GM19043 (cell line): ENCODE data around the gene FMN2.
"Not testable (repeated sequence)": the region's sequence is repeated elsewhere in the genome, so short reads cannot be mapped to it uniquely, and the experiment has no call there.

Experiments
- ATAC-seq: cut with Tn5 transposase; IDR thresholded peaks from one replicate; pipeline ENCODE4 v1.9.1; 2021; ENCODE audit warnings: low read depth; ENCODE audit not compliant: unreplicated experiment

The FMN2 gene

DNA sequence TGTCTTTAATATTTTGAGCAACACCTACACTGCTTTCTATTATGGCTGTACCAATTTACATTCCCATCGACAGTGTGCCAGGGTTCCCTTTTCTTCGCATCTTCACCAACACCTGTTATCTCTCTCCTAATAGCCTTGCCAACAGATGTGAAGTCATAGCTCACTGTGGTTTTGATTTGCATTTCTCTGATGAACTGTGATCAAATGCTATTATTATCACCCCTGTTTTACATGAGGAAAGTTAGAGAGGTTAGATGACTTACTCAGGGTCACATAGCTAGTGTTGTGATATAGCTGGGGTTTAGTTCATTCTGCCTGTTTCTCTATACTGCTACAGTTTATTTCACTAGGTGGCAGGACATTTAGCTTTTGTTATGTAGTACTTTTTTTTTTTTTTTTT is 204.1 kb downstream of the FMN2 start:
- ATAC-seq = no peak

DNA sequence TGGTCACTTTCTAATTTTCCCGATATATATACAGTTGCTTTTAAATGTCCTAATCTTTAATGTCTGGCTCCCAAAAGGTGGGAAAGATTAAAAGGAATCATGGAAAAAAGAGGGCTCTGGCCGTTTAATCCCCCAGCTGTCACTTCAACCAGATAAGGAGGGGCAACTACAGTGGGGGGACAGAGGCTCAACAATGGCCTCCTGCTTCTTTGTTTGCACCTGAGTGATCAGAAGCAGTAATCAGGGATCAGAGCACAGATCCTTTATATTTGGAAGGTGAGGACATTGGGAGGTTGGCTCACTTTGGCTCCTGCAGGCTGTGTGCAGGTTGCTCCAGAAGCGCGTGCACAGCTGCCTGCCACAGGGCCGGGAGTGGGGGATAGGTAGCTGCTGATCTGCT is 212.8 kb downstream of the FMN2 start:
- ATAC-seq = no peak

DNA sequence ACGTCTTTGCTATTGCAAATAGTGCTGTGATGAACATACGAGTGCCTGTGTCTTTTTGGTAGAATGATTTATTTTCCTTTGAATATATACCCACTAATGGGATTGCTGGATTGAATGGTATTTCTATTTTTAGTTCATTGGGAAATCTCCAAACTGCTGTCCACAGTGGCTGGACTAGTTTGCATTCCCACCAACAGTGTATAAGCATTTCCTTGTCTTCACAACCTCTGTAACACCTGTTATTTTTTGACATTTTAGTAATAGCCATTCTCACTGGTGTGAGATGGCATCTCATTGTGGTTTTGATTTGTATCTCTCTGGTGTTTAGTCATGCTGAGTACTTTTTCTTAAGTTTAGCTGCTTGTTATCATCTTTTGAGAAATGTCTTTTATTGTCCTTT is 215.0 kb downstream of the FMN2 start:
- no peak for ATAC-seq

DNA sequence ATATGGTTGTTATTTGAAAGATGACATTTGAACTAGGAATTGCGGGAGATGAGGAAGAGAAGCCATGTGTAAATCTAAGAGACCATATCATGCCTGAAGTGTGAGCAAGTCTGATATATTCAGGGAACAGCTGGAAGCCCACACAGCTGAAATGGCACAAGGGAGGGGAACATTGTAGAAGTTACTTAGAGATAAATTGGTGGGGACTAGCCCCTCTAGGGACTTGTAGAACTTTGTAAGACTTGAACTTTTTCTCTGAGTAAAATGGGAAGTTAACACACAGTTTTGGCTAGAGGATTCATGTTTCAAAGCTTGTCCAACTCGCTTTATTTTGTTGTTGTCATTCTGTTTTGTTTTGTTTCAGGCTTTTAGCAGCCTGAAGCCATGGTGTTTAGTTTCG is 216.4 kb downstream of the FMN2 start:
- ATAC-seq = no peak

DNA sequence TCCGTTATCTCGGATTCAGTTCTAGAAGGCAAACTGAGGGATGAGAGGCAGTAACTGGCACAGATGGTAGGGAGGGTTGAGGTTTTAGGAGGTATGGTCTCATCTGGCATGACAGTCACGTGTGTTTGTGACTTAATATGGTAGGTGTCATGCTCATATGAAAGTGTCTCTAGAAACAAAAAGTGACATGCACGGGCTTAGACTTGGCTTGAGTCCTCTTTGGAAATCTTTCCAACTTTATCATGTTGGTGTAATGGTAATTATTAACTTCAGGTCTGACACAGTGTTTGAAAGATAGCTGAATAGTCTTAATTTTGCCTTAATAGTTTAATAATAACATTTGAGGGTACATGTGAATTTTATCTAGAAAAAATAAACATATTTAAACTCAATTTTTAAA is 218.1 kb downstream of the FMN2 start:
- ATAC-seq = no peak

DNA sequence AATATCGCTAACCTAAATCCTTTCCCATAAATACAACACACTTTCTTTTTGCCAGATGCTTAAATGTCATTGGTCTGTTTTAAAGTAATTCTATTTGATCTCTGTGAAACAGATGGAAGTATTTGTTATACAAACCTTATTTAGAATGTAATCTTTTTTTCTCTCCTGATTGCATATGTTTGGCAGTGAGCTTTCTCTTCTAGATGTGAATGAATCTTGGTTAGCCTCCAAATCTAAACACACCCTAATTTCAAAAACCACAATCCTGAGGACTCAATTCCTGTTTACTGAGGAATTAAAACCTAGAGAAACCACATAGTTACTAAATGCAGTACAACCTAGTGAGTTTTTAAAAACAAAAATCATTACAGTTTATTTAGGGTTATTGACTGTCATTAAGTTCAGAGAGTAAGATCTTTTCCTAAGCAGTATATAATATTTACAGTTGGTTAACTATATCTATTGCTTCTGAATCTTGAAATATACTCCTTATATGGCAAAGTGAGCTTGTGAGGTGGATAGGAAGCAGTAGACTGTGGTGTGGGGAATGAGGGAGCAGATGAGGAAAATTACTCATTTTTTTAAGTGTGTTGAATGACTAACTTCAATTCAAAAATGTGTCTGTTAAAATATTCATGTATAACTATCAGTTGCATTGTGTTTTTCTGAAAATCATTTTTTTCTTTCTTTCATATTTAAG is 218.7 kb downstream of the FMN2 start:
- ATAC-seq = no peak

DNA sequence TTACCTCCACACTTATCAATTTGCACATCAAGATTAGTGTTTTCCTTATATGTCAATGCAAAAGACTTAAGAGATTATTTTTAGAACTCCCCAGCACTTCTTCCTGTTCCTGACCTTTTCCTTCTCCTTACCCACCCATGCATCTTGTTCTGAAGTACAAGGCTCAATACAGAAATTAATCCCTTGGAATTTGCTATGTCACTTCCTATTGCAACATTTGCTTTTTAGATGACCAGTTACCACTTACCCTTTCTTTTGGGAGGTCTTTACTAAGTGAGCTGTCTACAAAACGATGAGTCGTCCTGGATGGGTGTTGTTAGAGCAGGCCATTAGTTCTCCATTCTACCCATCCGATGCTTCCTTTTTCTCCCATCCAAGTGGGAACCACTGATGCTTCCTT is 221.2 kb downstream of the FMN2 start:
- ATAC-seq = no peak

DNA sequence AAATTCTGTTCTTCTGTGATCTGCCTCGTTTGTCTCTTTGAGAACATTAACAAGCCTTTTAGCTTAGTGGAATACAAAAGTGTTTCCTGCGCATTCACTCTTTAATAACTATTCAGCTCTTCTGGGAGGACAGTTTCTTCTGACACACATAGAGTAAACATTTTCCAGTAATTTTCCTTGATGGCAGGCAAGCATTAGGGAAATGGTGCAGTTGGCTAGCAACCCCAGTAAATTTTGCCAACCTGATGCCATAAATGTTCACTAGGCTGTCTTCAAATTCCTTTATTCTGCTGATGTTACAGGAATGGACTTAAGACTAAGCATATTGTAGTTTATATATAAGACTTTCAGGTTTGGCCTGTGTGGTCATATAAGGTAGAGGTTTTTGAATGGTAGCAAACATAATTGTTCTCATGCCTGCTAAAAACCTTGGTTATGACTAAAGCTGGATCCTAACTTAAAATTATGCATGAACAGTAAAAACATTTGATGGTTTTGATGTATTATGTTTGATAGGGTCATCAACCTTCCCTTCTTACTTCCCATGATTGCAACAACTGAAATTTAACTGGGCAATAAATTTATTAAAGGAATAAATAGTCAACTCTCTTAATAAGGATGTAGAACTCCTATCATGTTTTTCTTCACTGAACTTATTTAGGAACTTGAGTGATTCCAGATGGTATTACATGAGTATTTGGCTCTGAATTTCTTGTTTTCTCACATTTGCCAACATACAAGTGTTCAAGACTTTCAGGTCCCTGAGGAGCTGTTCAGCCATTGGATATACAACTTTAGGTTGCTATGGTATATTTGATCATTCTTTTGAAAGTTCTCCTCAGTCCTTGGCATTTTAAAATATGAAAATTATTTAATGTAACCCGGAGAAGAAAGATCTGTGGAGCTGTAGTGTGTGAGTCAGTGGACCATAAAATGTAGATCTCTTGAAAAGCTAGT is 223.4 kb downstream of the FMN2 start:
- ATAC-seq = no peak

DNA sequence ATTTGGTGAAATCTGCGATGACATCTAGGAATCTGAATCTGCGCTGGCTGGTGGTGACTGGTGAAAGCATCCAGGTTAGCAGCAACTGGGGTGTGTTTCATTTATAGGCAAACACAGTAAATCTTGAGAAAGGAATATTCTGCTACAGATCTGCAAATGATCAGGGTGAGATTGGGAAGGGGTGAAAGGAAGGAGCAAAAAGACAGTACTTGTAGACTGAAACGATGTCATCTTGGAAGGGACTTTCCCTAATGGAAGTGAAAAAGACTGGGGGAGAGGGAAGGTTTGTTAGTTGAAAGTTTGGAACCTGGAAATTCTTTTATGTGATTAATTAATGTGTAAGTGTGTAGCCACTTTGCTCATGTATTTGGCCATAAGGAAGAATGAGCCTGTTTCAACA is 228.3 kb downstream of the FMN2 start:
- no peak for ATAC-seq

DNA sequence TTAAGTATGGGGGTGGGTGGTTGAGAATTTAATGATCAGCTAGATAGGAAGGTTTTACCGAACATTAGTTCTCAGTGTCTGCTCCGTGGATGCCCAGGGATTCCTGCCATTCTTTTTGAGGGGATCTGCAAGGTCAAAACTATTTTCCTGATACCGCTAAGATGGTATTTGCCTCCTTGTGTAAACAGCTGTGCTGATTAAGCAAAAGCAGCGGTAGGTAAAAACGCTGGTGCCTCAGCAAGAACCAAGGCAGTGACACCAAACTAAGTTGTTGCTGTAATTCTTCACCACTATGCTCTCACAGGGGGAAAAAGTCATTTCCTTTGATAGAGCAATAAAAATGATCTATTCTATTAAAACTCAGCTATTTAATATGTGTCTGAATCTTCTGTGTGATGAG is 229.0 kb downstream of the FMN2 start:
- ATAC-seq = no peak

DNA sequence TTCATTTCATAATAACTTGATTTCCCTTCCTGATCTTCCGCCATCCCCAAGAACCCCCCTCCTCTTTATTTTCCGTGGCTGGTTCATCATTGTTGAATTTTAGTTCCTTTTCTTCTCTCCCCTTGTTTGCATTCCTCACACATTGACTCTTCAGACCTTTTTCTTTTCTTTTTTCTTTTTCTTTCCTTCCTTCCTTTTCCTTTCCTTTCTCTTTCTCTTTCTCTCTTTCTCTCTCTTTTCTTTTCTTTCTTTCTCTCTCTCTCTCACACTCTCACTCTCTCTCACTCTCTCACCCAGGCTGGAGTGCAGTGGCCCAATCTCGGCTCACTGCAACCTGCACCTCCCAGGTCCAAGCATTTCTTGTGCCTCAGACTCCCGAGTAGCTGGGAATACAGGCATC is 231.3 kb downstream of the FMN2 start:
- ATAC-seq = no peak

DNA sequence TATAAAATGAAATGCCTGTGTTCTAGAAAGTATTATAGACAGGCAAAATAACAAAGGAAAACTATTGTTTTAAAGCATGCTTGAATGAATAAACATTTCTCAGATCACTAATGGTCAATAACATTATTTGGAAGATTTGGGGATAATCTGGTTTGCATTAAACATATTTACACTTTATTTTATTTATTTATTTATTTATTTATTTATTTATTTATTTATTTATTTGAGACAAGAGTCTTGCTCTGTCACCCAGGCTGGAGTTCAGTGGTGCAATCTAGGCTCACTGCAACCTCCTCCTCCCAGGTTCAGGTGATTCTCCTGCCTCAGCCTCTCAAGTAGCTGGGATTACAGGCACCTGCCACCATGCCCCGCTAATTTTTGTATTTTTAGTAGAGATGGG is 236.7 kb downstream of the FMN2 start:
- ATAC-seq = not testable (repeated sequence)

DNA sequence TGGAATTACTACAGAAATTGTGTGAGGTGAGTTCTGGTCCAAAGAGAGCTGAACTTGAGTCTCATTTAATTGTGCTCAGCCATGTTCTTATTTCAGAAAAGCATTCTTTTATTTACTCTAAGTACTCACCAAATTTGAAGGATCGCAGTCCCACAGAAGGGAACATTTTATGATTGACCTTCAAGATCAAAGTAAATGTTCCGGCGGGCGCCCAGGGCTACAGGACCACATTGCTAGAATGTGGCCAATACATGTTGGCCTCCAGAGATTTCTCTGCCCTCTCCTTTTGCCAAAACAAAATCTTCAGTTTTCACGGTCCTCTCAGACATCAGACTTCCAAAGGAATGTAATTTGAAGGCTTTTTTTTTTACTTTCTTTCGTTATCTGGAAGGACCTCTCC is 237.8 kb downstream of the FMN2 start:
- ATAC-seq = no peak

DNA sequence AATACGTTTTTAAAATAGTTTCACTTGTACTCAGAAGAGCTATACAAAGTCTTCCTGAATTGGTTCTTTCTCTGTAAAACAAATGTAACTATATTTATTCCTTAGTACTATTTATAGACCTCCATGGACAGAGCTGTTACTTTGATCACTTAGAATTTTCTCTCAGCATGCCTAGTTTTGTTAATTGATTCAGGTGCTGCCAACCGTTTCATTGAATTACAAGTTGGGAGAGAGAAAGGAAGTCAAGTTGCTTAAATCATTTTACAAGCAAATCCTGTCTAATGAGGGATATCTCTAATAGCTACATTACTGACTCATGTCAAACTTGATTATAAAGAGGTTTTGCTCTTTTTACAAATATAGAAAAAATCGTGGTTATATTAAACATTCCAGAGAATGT is 241.0 kb downstream of the FMN2 start:
- ATAC-seq = no peak

DNA sequence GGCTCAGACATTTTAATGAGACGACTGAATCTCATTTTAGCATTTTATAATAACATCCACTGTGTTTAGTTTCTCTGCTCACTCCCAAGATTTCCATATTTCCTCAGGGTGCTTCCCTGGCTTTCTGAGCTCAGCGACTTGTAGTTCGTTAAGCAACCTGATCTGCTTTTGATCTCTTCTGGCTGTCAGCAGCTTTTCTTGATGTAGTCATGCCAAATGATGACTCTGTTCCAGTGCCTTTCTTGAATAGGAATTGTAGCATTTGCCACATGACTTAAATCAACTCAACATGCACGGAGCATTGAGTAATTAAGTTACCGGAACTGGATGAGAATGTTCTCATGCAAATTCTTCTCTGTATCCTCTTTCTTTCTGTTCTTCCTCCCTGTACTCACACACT is 246.1 kb downstream of the FMN2 start:
- ATAC-seq = no peak

DNA sequence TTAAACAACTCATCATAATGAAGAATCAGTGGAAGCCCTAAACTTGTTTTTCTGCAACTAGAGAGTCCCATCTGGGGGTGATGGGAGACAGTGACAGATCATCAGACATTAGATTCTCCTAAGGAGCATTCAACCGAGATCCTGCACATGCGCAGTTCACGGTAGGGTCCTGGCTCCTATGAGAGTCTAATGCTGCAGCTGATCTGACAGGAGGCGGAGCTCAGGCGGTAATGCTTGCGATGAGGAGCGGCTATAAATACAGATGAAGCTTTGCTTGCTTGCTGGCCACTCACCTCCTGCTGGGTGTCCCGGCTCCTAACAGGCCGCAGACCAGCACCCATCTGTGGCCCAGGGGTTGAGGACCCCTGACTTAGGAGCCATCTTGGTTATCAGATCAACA is 247.2 kb downstream of the FMN2 start:
- no peak for ATAC-seq

DNA sequence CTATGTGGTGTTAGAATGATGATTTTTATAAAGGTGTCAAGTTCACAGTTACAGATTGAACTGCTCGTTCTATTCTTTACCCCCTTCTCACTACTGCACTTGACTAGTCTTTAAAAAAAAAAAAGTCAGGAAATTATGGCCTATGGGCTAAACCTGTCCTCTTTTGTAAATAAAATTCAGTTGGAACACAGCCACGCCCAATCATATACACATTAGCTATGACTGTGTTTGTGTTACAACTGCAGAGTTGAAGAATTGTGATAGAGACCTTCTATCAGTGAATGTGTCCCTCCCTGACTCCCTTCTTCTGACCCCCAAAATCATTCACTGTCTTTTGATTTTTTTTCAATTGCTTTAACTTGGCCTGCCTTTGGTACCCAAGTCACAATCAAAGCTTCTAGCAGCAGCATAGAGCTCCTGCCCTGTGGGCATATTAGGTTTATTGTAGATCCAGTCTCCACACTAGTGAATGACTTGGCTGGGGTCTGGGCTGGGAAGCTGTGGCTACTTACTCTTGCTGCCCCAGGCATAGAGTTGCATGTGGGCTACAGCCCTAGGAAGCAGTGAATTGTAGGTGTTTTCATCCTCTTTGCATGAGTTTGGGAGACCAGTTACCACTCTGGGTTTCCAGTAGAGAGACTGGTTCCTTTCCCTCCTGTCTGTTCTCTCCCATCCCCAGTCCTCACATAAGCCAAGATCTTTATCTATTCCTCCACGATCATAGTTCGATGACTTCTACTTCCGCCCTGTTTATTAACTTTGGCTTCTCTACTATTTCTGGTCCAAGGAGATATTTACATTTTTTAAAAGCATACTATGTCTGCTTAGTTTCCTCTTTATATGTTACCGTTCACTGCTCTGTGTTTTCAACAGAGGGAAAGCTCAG is 249.9 kb downstream of the FMN2 start:
- no peak for ATAC-seq

DNA sequence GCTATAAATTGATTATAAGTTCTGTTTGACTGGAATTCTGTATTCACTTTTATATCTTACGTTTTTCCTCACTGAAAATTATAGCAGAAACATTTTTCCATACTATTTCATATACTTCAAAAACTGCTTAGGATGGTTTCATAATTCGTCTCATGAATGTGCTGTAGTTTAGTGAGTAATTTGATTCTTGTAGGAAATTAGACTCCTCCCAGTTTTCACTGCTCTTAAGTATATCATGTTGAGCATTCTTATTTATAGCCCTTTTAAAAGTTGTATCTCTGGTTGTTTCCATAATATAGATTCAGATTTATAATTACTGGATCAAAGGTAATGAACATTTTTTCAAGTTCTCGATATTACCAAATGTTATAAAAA is 250.6 kb downstream of the FMN2 start:
- no peak for ATAC-seq

DNA sequence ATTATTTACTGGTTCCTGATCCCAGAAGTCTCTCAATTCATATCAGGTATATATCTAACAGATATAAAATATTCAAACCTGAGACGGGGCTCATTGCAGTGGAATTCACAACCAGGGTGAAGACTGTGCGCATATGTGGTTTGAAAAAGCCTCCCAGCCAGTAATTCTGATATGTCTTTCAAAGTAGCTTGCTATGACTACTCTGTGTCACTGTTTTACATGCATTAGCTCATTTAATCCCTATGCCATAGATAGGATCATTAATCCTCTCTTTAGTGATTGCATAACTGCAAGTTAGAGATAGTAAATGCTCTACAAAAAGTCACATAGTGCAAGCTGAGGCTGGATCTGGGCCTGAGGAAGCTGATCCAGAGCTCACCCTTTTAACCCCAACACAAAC is 251.4 kb downstream of the FMN2 start:
- ATAC-seq = no peak

DNA sequence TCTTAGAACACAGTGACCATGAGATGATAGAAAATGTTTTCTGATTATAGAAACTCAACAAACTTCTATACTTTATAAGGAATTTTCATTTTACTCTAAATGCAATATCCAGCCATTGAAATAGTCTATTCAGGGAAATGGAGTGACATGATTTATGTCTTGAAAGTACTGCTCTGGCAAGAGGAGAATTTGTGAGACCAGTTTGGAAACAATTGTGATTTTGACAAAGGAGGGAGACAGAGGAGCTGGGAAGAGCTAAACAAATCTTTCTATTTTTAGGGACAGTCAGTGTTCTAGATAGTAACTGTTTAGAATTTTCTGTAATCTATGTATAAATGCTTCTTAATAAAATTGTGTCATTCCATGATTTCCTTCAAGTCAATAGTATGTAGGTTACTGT is 252.3 kb downstream of the FMN2 start:
- ATAC-seq = no peak

DNA sequence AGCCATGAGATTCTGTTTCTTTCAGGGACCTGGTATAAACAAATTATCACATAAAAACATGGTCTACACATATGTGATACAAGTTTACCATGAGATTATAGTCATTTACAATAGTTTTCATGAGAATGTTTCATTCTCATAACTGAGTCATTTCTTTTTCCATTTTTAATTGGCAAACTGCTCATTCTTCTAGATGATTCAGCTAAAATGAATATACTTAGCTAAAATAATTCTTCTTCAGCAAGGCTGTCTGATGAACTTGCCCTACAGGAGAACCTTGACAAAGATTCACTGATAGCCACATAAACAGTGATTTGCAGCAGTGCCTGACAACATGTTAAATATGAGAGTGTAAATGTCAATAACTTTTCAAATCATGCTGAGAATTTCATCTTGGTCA is 253.2 kb downstream of the FMN2 start:
- no peak for ATAC-seq
